ENCODE results near the gene PRKCQ.

The PRKCQ gene

DNA sequence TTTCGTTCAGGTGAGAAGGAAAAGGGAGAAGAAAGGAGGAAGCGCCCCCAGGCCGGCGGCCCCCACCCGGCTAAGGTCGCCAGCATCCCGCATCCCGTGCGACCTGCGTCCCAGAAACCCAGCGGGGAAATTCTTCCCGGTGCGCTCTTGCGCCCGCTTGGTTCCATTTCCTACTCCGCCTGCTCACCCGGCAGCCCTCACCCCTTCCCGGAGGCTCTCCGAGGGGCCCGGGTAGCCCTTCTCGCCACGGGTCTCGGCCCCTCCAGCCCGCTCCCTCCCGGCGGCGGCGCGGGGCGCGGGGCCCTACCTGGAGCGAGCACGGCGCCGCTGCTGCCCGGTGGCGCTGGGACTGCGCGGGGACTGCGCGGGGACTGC lies at the start of gene PRKCQ:
Gene PRKCQ (minus strand): TSS at position 373 of the 375 bp plus-strand sequence. CDS start 65,141 bp downstream, outside the sequence.
- DNase-seq, result no peak

DNA sequence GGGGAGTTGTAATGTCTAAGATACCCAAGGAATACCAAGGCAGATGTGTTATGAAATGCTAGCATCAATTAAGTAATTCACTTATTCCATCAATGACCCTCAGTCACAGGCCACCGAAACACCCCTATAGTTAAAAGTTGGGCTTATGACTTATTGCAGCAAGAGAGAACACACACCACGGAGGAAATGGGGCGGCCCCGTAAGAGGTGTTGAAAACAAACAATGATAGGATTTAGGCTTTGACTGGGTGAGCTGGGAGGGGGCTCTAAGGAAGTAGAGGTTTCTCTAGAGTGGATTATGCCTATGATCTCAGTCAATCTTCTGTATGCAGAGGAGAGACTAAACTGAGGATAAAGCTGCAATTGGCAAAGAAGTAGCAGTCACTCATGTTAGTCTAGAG lies 45.4 kb upstream of the PRKCQ start:
- DNase-seq, result no peak

DNA sequence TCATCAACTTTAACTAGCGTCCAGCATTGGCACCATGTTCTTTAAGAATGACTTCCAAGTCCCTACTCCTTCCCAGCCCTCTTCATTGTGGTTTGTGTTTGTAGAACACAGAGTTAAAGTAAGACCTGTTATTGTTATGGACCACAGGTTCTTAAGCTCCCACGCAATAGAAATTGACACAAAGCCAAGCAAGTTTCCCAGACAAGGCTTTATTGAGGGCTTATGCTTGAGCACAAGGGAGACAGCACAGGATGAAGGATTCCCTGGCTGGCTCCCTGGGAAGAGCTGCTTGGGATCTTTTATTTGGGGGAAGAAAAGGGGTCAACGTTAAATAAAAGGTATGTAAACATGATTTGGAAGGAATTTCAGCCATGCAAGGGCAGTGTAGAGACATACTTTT lies 44.3 kb upstream of the PRKCQ start:
- DNase-seq, result no peak

DNA sequence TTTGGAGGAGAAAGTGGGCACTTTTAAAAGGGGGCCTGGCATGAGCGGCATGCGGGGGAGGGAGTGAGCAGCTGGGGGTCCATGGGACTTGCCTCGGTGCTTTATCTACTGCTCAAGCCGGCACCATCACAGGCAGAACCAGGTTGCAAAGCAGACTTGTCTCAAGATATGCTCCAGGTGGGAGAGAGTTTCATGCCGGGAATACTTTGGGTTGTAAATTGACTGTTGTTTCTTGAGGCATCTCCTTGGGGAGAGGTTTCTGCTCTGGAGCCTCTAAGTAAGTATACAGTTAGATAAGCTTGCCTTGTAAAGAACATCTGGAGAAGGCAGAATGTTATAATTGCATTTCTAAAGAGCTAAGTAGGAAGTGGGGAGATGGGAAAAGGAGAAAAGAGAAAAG lies 42.8 kb upstream of the PRKCQ start:
- no peak for DNase-seq

DNA sequence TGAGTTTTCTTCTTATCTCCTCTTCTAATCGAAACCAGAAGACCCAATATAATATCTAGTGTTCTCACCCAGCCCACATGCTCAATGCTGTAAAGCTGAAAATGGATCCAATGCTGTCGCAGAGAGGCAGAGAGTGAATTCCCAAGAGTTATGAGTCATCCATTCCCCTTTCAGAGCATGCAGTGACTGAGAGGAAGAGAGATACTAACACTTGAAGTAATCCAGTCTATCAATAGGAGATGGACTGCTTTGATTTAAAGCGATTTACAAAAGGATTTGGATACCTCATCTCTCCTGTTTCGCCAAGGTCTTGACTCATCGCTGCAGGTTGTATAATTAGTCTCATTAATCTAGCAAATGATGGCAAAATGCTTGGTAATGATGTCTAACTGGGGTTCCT lies 41.5 kb upstream of the PRKCQ start:
- DNase-seq, result no peak

DNA sequence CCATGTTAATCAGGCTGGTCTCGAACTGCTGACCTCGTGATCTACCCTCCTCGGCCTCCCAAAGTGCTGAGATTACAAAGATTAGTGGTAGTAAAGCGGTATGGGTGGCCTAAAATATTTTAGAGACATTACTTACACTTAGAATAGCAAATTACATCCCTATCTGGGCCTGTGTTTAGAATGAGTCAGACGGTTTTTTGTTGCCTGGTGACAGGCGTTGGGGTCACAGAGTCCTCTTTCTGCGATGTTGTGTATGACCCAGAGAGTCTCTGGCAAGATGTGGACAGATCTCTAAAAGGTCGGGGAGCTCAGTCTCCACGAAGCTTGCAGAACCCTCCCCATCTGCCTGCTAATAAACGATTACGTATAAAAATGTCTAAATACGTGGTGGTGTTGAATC lies 39.6 kb upstream of the PRKCQ start:
- DNase-seq, result no peak

DNA sequence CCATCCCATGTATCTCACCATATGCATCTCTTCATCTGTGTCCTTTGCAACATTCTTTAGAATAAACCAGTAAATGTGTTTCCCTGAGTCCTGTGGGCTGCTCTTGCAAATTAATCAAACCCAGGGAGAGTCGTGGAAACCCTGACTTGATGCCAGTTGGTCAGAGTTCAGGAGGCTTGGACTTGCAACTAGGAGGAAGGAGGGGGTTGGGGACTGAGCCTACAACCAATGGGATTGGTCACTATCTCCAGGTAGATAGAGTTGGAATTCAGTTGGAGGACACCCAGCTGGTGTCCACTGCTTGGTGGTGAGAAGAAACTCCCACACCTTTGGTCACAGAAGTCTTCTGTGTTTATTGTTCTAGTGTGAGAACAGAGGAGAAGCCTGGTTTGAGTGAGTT lies 38.3 kb upstream of the PRKCQ start:
- DNase-seq, result no peak

DNA sequence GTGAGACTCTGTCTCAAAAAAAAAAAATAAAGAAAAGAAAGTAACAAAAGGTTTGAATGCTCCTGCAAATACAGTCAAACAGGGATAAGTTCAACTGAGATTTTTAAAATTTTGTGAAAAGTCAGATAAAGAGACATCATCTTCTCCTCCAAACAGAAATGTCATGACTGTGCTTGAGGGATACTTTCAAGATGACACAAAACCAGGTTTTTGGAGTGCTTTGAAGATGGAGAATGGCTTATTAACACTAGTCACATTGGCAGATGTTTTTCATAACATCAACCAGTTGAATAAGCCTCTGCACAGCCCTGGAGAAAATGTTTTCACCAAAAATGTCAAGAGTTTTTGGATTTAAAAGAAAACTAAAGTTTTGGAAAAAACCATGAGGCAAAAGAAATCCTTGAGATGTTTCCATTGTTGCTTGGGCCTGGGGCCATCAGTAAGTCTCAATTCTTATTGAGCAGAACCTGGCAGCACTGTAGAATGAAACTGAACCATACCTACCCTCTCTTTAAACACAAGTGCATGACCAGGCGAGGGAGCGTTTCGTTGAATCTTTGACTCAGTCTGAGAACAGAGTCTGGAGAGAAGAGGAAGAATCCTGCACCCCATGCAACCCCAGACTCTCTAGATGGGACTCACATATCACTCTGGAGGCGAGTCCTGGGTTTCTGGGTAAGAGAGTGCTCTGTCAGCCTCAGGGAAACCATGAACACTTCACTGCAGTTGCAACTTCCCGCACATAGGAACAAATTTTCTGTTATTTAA lies 37.4 kb upstream of the PRKCQ start:
- peak; percentile 59 for DNase-seq

DNA sequence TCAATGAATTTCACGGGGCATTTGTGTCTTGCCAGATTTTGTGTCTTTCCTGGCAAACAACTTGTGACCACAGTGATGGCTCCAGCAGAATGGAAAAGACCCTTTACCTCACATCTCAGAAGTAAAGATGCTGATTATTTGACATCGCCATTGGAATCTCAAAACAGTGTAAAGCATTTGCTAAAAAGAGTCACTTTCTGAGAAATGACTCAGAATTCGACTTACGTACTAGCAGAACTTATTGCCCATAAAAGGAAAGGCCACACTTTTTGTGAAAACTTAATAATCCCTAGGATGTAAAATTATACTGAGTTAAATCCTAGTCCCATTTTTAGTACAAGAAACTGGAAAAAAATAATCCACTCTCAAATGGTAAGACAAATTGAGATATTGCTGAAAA lies 35.9 kb upstream of the PRKCQ start:
- no peak for DNase-seq

DNA sequence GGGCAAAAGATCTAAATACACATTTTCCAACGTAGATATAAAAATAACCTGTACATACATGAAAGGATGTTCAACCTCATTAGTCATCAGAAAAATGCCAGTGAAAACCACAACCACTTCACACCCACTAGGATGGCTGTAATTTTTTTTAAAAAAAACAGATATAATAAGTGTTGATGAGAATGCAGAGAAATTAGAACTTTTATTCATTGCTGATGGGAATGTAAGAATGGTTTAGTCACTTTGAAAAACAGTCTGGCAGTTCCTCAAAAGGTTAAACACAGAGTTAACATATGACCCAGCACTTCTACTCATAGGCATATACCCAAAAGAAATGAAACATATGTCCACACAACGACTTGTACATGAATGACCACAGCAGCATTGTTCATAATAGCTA lies 32.3 kb upstream of the PRKCQ start:
- no peak for DNase-seq

DNA sequence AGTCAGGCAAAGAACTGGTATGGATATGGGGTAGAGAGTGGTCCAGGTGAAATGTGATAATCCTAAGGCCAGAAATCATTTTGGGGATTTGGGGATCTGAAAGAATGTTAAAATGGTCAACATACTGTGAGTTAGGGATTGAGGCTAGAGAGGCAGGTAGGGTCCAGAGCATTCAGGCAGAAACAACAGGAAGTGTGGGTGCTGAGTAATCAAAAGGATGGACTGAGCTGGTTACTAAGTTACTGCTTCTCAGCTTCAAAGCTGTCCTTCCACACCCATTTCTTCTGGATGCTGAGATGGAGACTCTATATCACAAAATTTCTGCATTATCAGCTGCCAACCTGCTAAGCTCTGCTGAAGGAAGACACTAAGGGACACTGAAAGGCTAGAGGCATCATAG lies 30.6 kb upstream of the PRKCQ start:
- DNase-seq, result no peak

DNA sequence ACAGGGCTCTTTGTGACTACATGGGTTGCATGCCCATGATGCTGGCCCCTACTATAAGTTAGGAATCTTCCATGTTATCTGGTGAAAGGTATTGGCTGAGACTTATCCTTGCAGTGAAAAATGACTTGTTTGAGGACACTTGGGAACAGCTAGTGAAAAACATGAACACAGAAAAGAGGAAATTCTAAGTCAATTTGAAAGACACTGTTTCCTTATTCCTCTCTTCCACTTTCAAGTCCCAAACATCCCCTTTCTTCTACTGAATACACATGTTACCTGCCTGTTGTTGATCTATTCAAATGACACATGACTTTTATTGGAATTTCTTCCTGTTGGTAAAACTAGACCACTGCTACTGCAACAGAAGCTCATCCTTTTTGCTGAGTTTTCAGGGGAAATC lies 29.5 kb upstream of the PRKCQ start:
- no peak for DNase-seq

DNA sequence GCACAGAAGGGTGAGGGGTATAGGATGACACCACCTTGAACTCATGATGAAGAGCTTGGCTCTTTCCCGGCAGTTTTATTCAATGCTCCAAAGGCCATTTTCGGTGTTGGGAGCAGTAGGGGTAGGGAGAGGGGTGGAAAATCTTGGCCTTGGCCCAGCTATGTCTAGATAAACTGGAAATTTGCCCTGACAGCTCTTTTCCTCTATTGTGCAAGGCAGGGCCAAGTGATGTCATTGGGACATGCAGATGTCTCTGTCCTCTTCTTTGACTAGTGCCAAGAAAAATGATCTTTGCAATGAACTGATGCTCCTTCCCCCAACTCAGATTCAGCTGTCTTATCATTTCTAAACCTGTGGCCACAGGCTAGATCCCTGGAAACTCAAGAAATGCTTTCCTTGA lies 27.7 kb upstream of the PRKCQ start:
- no peak for DNase-seq

DNA sequence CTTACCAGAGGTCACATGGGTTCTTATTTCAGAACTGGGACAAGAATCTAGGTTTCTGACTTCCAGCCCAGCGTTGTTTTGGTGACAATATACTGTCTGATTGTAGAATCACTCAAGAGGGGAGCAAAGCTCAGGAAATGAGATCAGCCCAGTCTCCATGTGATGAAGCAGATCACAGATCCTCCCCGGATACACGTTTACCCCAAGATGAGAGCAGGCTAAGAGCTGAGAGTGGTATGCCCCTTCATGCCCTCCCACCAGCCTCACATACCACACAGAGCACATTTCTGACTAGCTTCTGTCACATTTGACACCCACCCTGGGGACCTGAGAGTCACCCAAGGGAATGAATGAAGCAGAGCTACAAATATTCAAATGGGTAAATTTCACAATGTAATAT lies 27.1 kb upstream of the PRKCQ start:
- DNase-seq, result peak; percentile 72

DNA sequence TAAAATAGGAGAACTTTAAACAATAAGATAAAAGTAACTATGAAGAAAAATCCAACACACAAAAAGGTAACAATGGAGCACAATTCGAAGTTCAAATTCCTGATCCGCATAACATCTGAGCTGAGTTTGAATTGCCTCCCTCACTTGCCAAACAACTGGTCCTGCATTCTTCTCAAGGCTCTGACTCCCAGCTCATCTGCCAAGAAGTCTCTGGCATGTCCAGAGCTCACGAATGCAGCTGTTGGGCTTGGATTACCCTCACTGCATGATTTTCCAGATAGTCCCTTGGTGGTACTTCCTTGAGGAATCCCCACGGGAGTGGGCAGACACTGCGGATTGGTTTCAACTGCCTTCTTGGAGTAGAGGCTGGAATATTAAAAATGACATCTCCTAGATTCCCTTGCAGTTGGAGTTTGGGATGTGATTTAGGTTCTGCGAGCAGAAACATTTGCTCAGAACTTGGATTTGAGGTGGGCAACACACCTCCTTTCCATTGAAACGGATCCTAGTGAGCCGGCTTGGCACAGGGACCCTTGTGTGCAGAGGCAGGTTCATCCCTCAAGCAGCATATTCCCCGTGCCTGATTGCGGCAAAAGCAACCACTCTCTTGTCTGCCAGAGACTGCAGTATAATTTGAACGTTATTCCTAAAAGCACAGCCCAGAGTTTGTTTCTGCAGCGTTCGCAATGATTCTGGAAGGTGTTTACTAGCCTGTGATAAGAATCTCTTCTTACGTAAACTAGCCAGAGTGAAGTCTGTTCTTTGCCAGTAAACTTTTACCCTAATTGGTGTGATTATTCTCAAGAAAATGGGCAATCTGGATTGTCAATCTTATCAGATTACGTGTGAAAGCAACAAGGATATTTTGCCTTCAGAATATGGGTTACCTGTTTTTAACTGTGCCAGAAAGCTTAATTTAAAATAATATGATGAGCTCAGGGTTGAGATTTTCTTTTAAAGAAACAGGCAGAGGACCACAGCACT lies 23.4 kb upstream of the PRKCQ start:
- DNase-seq, result no peak

DNA sequence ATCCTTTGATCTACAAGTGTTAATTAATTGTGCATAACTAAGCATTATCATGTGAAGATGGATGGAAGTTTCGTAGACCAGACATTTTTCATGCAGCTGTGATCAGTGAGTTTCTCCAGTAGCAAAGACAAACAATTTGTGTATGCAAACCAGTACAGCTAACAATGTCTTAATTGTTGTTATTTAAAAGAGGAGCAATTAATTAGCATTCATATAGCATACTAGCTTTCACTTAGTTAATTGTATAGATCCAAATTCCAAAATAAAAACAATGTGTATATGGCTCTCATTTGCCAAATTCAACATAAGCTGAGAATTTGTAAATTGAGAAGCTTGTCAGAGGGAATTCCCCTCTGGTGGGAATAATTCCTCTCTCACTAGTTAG lies 22.6 kb upstream of the PRKCQ start:
- no peak for DNase-seq

DNA sequence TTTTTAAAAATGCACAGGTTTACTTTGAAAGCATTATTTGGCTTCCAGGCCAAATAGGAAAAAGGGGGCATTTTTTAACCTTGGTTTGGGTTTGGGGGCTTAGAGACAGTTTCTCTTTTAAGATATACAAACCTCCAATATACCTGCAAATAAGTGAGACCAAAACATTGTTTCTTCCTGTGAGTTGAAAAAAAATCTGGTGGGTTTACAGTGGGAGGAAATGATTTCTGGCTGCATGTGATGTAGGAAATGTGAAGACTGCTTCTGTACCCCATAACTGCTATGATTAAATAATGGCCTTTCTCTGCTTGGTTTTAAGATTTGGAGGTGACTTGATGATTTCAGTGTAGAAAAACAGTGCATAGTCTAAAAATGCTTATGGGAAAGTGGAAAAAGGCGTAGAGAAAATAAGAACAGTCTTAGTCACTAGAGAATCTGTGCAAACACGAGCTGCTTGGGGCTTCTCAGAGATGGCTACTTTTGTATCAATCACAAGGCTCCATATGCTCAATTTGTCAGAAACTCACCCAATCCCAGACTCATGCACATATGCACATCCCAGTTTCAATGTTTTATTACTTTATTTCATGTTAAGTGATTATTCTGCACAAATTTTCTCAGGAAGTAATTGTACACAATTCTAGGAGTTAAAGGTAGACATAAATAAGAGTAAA lies 22.1 kb upstream of the PRKCQ start:
- DNase-seq, result no peak

DNA sequence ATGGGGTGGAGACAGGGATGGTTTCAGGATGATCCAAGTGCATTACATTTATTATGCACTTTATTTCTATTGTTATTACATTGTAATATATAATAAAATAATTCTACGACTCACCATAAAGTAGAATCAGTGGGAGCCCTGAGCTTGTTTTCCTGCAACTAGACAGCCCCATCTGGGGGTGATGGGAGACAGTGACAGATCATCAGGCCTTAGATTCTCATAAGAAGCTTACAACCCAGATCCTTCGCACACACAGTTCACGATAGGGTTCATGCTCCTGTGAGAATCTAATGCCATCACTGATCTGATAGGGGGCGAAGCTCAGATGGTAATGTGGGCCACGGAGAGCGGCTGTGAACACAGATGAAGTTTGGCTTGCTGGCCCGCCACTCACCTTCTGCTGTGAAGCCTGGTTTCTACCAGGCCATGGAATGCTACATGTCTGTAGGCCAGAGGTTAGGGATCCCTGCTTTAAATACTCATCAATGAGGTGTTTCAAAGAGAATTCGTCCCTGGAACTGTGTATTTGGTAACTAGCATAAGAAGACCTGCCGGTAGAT lies 21.2 kb upstream of the PRKCQ start:
- no peak for DNase-seq

DNA sequence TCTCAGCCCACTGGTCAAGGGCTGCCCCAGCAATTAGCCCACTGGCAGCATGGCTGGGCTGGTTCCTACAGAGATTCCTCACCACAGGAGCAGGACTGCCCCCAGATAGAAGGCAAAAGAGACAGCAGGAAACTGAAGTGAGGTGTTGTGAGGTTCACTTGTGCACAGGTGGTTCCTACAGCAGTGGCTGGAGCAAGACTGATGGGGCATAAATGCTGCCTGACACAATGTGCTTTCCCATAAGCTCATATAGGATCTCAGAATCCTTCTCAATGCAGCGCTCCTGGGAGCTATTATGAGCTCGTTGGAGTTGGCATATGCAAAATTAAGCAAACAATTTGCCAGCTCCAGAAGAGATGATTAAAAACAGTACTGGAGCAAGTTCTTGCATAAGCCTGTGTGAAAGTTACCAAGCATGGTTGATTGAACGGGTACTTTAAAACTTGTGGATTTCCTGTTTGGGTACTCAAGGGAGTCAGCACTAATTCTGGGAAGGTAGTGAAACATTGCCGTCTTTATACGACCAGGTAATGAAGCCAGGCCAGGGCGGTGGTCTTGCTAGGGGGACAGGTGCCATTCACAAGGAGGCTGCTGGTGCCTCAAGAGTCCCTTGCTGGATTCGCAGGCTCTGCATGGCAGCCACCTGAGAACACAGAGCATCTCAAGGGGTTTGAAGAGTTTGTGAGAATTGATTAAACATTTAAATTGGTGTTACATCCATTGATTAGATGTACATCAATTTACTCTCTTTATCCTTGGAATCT lies 20.3 kb upstream of the PRKCQ start:
- DNase-seq, result no peak

DNA sequence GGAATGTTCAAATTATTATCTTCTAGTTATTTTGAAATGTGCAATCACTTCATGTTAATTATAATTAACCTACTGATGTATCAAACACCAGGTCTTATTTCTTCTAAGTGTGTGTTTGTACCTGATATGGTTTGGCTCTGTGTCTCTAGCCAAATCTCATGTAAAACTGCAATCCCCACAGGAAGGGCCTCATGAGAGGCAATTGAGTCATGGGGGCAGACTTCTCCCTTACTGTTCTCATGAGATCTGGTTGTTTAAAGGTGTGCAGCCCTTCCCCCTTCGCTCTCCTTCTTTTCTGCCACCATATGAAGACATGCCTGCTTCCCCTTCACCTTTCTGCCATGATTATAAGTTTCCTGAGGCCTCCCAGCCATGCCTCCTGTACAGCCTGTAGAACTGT lies 18.6 kb upstream of the PRKCQ start:
- no peak for DNase-seq

DNA sequence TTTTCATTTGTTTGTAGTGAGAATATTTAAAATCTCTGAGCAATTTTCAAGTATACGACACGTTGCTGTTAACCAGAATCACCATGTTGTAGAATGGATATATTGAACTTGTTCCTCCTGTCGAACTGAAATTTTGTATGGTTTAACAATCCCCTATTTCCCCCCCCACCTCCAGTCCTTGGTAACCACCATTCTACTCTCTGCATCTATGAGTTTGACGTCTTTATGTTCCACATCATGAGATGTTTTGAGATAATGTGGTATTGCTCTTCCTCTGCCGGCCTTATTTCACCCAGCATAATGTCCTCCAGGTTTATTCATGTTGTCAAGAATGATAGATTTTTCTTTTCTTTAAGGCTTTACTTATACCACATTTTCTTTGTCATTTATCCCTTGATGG lies 17.4 kb upstream of the PRKCQ start:
- DNase-seq, result no peak

DNA sequence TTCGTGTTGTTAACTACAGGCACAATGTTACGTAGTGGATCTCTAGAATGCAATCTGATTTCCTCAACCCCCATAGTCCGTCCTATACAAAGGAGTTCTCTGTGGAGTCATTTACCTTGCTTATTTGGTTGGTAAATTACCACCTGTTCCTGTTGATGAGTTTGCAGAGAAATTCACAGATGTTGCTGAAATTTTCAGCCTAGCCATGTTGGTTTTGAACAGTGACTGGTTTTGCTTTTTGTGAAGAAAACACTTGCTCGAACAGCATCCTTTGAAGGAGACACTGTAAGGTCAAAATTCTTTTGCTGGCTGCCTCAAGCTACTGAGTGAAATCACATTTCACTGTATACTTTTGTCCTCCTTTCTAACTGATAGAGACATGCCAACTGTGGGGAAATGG lies 15.4 kb upstream of the PRKCQ start:
- DNase-seq, result no peak

DNA sequence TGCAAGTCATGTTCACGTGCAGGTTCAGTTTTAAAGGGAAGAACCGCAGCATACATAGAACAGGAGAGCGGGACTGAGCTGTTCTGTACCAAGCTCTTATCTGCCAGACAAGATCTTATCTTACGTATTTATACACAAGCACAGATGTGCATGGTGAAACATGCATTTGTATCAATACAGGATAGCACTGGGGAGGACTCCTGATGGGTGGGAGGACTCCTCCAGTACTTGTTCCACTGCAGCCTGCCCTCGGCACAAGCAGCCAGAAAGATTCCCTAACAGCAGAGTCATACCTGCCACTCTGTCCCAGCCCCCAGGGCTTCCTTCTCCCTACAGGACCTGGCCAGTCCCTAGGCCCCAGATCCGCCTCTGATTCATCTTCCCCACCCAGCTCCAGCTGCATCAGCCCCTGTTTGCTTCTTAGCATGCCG lies 13.2 kb upstream of the PRKCQ start:
- DNase-seq, result peak; percentile 40
